HG02623 (cell line): ENCODE data around the gene LPA.
"Not testable (repeated sequence)": the region's sequence is repeated elsewhere in the genome, so short reads cannot be mapped to it uniquely, and the experiment has no call there.

Experiments
- ATAC-seq: cut with Tn5 transposase; IDR thresholded peaks from one replicate; pipeline ENCODE4 v1.9.1; 2021; ENCODE audit warnings: moderate library complexity; ENCODE audit not compliant: unreplicated experiment

LPA gene

DNA sequence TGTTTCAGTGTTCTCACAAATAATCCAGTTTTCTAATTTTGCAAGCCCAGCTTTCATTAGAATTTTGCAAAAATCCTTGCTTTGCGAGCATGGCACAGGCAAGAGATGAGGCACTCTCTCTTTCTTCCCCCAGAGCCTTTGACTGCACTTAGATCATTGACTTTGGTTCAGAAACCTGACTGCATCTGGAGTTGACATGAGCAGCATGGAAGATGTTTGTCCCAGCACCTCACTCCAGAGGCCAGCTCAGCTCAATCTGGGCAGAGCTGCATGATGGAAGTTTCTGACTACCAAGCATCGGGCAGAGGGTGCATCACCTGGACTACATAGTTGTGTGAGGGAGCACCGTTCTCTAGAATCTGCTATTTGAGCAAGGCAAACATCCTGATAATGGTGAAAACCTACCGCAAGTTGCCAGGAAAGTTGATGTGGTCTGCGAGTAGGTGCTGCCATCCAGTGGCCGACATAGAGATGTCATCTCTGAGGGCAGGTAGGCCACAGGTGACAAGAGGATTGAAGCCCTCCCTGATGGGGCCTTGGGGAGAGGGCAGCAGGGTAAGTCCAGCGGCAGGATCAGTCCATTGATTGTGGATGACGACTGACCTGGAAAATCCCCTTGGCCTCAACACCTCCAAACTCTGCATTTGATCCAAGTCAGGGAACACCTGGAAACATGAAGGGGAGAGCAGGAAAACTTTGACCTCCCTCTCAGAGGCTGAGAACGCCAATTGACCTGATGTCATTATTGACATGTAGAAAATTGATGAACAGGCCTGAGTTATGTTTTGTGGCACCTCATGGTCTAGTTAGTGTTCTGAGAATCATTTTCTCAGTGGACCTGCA is 3.8 kb upstream of the LPA start:
- peak; percentile 84 for ATAC-seq

DNA sequence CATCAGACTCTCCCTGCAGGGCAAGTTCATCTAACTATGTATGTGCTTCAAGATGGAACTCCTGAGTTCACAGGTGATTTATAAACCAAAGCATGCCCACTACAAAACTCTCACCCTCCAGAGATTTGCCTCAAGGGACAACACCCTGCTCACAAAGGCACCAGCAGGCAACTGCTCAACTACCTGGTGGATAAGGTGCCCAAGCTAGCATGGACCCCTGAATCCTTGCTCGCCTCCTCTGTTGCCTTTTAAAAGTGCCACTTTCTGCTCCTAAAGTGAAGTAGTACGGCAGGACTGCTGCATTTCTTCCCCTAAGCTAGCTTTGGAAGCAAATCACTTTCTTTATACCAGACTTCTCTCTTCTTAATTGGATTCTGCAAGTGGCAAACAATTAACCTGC is 1.2 kb downstream of the LPA start:
- ATAC-seq: no peak

DNA sequence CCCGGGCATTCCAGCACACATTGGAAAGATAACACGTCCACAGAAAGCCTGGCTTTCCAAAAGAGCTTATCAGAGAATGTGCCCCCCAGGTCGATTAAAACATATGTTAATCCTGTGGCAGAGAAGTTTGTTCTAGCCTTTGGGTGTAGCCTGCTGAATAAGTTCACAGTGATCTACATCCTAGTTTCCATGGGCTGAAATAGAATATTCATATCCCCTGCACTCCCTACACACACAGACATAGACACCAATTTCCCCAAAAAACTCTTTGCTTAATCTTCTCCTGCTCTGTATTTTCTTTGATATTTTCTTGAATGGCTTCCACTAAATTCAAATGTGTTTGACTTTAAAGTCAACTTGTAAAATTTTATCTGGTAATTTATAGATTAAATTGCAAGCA is 1.6 kb downstream of the LPA start:
- ATAC-seq: no peak

DNA sequence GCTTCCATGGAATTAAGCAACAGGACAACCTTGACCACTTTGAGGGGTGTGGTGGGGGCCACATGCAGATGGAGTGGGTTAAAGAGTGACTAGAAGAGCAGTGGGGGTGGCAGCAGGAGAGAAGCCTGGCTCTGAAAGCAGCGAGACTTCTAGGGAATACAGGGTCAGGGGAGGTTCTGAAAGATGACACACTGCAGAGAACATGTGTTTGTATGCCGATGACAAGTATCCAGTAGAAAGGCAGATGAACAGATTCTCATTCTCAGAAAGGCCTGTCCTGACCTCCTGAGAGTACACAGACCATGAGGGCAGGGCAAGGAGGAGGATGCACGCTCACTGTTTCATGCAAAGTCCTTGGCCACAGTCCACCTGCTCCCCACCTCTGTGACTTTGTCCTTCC is 2.9 kb downstream of the LPA start:
- ATAC-seq: no peak

DNA sequence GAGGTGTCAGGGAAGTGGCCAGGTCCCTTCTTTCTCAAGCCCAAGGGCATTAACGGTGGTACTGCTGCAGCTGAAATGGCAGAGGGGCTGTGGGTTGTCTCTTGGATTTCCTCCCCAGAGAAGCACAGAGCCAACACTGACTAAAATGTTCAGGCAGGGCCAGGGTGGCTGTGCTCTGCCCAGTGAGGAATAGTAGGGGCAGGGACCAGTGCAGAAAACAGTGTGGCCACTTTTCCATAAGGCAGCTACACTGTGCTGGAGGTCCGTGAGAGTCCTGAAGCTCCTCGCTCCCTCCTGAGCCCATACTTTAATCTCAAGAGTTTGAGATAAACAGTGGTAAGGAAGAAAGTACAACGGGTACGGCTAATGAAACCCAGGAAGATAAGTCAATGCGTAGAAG is 4.5 kb downstream of the LPA start:
- ATAC-seq: no peak

DNA sequence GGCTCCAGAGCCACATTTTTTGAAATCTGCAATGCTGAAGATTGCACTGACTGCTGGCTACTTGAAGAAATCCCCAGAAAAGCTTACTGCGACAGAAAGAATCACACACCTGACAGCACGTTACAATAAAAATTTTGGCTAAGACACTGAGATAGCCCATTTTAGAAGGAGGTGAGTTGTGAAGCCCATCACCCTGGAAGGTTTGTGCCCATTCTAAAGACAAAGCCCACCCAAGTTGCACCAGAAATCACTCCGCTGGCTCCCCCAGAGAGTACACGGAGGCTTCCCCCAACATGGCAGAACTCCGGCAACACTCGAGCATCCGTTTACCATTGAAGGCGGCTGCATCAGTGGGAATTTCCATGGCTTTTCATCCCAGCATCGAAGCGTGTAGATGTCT is 29.4 kb downstream of the LPA start:
- ATAC-seq: no peak

DNA sequence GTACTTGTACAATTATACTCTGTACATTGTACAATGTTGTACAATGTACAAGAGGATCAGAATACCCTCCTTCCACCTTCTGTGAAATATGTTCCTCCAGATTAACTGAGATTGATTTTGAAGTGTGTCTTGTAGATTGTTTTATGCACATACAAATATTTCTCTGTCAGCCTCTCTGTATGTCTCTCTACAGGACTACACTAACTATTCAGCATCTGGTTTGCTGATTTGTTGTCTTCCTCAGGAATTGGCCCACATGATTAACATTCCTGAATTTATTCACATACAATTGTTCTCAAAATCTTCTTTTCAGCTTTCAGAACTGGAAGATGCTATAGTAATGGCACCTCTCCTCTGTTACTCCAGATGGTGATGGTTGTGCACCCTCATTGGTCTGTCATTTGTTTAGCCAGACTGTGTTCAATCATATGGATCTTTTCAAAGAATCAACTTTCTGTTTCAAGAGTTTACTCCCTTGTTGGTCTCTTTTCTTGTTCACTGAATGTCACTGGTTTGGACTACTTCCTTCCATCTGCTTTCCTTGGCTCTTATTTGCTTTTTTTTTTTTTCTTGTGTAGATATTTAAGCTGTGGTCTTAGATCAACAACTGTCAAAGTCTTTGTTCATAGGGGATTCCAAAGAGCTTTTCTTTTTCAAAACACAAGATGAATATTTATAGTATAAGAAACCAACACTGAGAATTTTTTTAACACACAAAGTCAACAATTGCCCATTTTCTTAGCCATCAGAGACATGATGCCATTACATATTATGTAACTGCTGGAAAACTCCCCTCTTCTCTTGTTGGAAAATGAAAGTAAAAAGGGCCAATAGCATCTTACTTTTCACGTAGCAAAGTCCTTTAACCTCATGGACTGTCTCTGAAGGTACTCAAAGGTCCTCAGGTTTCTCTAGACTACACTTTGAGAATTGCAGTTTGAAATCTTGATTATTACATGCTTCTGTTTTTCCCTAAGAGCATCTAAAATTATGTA is 67.9 kb downstream of the LPA start:
- ATAC-seq: no peak

DNA sequence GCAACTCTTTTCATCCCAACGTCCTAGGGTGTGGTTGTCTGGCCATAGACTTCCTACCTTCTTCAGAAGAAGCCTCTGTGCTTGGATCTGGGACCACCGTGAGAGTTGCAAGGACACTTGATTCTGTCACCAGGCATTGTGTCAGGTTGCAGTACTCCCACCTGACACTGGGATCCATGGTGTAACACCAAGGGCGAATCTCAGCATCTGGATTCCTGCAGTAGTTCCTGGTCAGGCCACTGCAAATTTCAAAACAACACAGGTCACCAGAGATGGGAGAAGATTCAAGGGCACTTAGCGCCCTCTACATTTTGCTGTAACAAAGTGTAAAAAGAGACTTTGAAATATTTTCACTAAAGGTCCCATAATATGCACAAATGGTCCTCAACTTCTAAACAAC is 68.8 kb downstream of the LPA start:
- not testable (repeated sequence) for ATAC-seq

DNA sequence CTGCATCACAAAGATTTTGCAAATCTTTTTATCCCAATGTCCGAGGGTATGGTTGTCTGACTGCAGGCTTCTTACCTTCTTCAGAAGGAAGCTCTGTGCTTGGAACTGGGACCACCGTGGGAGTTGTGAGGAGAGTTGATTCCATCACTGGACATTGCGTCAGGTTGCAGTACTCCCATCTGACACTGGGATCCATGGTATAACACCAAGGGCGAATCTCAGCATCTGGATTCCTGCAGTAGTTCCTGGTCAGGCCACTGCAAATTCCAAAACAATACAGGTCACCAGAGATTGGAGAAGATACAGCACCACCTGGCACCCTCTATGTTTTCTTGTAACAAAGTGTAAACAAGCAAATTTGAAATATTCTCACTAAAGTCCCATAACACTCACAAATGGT is 77.7 kb downstream of the LPA start:
- no peak for ATAC-seq

DNA sequence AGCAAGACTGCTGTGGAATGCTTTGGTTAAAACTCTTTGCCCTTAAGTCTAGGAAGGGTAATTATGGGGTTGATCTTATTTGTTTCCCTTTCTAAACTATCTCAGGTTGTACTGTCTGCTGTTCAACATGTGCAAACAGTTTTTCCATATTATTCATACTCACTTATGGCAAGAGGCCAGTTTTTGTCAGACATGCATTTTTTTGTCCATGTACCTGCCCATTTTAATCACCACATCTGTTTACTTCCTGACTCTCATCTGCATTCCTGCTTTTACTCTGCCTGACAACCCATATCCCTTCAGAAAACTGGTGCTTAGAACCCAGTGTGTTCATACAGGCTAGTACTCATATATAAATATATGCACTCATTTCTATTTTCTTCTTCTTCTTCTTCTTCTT is 80.3 kb downstream of the LPA start:
- ATAC-seq: no peak

DNA sequence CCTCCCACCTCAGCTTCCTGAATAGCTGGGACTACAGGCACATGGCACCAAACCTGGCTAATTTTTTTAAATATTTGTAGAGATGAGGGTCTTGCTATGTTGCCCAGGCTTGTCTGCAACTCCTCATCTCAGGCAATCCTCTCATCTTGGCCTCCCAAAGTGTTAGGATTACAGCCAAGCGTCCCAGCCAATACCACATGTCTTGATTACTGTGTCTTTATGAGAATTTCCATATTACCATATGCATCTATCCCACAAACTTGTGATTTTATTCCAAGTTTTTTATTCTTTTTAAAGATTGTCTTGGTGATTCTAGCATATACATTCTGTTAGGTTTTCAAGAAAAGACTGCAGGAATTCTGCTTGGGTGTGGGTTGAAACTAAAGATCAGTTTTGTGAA is 82.7 kb downstream of the LPA start:
- ATAC-seq: no peak

DNA sequence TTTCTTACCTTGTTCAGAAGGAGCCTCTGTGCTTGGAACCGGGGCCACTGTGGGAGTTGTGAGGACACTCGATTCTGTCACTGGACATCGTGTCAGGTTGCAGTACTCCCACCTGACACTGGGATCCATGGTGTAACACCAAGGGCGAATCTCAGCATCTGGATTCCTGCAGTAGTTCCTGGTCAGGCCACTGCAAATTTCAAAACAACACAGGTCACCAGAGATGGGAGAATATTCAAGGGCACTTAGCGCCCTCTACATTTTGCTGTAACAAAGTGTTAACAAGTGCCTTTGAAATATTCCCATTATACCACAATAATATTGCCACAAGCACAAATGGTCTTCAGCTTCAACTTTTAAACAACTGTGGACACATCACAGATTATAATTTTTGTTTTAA is 85.6 kb downstream of the LPA start:
- not testable (repeated sequence) for ATAC-seq

DNA sequence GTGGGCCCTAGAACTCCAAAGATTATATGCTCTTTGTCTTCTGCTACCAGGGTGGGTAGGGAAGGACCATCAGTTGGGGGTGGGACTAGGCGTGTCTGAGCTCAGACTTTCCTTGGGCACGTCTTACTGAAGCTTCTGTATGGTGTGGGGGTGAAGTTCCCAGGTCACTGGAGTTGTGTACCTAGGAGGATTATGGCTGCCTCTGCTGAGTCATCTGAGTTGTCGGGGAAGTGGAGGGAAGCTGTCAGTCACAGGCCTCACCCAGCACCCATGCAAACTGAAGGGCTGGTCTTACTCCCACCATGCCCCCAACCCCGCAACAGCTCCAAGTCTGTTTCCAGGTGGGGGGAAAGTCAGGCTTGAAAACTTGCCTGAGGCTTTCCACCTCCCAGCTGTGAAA is 90.1 kb downstream of the LPA start:
- no peak for ATAC-seq

DNA sequence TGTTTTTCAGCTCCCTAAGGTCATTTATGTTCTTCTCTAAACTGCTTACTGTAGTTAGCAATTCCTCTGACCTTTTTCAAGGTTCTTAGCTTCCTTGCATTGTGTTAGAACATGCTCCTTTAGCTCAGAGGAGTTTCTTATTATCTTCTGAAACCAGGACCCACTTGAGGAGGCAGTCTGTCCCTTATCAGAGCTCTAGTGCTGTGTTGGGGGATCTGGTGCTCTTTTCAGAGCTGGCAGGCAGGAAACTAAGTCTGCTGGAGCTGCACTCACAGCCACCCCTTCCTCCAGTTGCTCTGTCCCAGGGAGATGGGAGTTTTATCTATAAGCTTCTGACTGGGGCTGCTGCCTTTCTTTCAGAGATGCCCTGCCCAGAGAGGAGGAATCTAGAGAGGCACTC is 92.9 kb downstream of the LPA start:
- not testable (repeated sequence) for ATAC-seq

DNA sequence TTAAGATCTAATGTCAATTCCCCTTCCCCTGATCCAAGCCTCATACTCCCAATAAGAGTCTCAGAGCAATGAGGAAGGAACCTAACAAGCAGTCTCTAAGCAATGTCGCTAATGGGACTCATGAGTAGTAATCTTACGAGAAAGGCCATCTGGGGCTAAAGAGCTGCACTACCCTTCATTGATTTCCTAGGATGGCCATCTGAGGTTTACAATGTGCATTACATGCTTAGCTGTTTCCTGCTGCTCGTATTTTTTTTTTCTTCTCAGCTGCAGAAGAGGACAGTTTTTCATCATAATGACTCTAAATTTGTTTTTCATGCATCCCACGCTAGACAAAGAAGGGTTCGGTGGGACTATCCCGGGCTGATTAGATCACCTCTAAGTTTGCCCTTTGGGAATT is 119.3 kb downstream of the LPA start:
- no peak for ATAC-seq

DNA sequence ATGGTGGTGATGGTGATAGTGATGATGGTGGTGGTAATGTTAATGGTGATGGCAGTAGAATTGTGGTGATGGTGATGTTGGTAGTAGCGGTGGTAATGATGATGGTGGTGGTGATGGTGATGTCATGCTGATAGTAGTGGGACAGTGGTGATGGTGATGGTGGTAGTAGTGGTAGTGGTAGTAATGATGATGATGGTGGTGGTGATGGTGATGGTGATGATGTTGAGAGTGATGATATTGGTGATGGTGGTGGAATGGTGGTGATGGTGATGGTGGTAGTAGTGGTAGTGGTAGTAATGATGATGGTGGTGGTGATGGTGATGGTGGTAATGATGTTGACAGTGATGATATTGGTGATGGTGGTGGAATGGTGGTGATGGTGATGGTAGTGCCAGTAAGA is 128.8 kb downstream of the LPA start:
- ATAC-seq: no peak

DNA sequence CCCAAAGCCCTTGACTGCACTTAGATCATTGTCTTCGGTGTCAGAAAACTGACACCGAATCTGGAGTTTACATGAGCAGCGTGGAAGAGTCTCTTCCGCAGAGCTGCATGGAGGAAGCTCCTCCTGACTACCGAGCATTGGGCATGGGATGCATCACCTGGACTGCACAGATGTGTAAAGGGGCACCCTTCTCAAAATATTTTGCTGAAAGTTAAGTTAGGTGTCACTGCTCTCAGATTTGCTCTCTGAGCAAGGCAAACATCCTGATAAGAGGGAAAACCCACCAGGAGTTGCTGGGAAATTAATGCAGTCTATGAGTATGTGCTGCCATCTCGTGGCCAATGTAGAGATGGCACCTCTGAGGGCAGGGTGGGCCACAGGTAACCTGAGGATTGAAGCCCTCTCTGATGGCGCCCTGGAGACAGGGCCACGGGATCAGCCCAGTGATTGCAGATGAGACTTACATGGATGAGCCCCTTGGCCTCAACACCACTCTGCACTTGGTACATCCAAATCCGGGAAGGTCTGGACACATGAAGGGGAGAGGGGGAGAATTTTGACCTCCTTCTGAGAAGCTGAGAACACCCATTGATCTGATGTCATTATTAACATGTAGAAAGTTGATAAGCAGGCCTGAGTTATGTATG is 129.9 kb downstream of the LPA start:
- peak; percentile 82 for ATAC-seq

DNA sequence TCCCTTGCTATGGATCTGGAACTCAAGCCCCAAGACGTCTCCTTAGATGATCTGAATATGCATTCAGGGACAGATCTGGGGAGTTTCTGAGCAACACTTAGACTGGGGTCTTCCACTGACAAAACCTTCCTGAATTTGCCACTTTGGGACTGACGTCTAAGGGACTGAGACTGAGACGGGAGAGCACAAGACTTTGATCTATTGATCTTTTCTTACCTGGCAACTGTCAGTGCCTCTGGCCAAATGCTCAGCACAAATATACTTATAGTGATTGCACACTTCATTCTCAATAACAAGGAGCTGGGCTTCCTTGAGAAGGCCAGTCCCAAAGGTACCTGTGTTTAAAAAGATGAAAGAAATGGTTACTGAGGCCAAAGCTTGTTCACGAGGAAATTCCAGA is 131.8 kb downstream of the LPA start:
- no peak for ATAC-seq

DNA sequence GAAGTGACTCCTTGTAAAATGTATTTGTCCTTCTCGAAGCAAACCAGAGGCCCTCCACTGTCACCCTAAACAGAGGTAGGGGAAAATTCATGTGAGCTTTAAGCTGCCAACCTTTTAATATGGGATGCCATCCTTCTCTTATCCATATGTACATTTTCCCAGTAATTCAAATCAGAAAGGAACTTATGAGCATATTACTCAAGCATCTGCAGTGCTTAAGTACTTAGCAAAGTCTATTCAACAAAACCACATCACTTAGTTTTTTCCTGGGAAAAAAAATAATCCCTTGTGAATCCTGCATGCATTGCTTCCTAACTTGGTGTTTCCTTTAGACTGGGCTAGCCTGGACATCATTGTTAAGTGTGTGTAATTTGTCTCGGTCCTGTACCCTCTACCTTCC is 132.2 kb downstream of the LPA start:
- no peak for ATAC-seq

DNA sequence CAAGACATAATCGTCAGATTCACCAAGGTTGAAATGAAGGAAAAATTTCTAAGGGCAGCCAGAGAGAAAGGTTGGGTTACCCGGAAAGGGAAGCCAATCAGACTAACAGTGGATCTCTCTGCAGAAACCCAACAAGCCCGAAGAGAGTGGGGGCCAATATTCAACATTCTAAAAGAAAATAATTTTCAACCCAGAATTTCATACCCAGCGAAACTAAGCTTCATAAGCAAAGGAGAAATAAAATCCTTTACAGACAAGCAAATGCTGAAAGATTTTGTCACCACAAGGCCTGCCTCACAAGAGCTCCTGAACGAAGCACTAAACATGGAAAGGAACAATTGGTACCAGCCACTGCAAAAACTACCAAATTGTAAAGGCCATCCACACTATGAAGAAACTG is 134.6 kb downstream of the LPA start:
- not testable (repeated sequence) for ATAC-seq

DNA sequence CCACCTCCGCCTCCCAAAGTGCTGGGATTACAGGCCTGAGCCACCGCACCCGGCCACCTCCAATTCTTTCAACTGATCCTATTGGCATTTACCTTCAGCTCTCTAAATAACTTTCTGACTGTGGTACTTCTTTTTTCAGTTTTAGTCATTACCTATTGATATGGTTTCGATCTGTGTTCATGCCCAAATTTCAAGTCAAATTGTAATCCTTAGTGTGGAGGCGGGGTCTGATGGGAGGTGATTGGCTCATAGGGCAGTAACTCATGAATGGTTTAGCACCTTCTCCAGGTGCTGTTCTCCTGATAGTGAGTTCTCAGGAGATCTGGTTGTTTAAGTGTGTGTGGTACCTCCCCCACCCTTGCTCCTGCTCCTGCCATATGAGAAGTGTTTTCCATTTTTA is 140.9 kb downstream of the LPA start:
- no peak for ATAC-seq
